GM19043 (cell line): ENCODE results near the gene RBM34.
A peak's percentile ranks its signal among the peaks of the same experiment; 100 is the strongest.

ENCODE experiments used
- ATAC-seq: cut with Tn5 transposase; IDR thresholded peaks from one replicate; pipeline ENCODE4 v1.9.1; 2021; ENCODE audit warnings: low read depth; ENCODE audit not compliant: unreplicated experiment

The RBM34 gene

DNA sequence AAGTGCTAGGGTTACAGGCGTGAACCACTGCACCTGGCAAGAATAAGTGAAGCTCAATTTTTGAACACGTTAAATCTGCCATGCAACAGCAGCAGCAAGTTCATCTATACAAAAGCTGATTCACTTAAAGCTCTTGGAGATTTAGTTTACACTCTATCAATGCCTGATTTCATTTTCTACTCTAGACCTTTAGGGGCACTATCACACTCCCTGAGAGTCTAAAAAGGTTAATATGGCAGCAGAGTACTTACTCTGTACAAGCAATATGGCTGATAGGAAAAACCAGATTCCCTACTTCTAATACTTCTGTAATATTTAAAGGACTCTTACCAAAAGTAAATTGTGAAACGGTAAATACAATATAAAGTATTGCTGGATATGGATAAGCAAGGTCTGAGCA is 4.8 kb downstream of the RBM34 start:
- no peak for ATAC-seq

DNA sequence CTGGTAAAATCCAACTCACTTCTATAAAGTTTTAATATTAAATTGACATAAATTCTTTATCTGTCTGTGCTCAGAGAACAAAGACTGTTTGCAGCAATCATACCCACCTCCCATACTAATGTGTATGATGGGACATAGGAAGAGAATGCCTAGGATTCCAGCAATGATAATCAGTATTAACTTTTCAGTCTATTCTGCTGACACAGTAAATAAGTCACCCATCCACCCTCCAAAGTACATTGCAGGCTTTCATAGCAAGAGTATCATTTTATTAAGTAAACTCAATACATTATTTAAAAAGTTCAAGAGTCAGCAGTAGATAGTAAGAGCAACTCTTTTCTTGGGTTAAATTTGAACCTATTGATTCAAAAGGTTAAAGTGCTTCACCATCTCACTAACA is 8.8 kb downstream of the RBM34 start:
- no peak for ATAC-seq

DNA sequence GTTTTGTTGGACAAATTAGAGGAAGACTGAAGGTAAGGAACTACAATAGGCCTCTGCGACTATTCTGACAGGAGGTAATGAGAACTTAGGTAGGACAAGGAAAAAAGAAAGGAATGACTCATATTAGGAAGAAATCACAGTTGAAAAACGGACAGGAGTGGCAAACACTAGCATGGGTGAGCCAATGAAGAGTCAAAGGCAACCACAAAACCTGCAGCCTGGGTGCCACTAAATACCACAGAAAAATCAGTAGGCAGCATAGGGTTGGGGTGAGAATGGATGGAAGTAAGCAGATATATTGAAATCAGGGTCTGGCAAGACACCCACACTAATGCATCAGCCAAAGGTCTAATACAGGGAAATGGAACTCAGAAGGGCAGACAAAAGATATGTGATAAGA is 10.0 kb downstream of the RBM34 start:
- no peak for ATAC-seq

GRCh38 chr1:235149824-235150223 is 11.2 kb downstream of the RBM34 start:
- no peak for ATAC-seq

GRCh38 chr1:235147269-235147668 is 13.8 kb downstream of the RBM34 start:
- no peak for ATAC-seq

DNA sequence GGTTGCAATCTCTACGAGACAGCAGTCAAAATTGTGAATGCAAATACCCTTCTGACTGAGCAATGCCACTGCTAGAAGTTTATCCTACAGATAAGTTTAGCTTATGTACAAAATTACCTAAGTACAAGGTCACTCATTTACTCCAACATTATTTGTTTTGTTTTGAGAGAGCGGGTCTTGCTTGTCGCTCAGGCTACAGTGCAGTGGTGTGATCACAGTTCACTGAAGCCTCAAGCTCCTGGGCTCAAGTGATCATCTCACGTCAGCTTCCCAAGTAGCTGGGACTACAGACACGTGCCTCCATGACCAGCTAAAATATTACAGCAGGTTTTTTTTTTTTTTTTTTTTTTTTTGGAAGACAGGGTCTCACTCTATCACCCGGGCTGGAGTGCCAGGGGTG is 15.4 kb downstream of the RBM34 start:
- no peak for ATAC-seq

GRCh38 chr1:235142991-235143390 is 18.1 kb downstream of the RBM34 start:
- no peak for ATAC-seq

GRCh38 chr1:235139315-235139714 is 21.7 kb downstream of the RBM34 start:
- ATAC-seq: no peak

DNA sequence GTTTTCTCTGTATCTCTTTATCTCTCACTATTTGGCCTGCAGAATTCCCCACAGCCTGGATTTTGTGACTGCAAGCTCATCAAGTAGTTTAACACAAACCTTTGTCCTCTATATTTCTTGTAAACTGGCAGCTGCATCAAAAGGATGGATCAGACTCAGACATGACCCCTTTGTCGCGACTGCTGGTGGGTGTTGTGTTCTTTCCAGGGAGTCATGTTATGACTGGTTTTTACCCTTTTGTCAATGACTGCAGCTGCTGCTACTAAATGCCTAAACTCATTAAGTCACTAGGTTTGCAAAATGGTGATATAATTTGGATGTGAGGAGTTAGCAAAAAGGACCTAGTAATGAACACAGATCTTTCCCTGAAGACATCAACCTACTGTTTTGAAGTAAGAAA is 22.2 kb downstream of the RBM34 start:
- ATAC-seq: no peak

- ATAC-seq: no peak
Observed at GRCh38 chr1:235136111-235136510, 24.9 kb downstream of the RBM34 start.

DNA sequence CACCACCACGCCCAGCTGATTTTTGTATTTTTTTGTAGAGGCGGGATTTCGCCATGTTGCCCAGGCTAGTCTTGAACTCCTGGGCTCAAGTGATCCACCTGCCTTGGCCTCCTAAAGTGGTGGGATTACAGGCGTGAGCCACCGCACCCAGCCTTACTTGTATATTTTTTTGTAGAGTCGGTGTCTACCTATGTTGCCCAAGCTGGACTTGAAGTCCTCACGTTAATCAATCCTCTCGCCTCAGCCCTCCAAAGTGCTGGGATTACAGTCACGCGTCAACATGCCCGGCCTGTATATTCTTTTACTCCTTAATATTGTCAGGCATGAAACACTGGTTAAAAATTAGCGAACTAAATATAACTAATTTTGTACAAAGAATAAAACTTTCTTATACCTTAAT is 26.9 kb downstream of the RBM34 start:
- ATAC-seq: no peak

- no peak for ATAC-seq
Observed at GRCh38 chr1:235133086-235133485, 28.0 kb downstream of the RBM34 start.

DNA sequence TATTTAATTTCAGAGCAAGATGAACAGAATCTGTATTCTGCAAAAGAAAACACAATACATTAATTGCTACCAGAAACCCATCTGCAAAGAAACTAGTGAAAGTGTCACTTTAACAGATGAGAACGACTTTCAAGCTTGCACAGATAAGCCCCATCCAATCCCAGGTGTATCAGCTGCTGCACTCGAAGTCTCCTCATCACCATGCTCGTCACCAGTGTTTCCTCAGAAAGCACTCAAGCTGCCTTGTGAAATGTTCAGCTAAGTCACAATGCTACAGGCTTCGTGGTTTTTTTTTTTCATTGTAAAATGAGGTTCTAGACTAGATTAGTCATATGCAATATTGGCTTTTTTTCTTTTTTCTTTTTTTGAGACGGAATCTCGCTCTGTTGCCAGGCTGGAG is 29.1 kb downstream of the RBM34 start:
- no peak for ATAC-seq

DNA sequence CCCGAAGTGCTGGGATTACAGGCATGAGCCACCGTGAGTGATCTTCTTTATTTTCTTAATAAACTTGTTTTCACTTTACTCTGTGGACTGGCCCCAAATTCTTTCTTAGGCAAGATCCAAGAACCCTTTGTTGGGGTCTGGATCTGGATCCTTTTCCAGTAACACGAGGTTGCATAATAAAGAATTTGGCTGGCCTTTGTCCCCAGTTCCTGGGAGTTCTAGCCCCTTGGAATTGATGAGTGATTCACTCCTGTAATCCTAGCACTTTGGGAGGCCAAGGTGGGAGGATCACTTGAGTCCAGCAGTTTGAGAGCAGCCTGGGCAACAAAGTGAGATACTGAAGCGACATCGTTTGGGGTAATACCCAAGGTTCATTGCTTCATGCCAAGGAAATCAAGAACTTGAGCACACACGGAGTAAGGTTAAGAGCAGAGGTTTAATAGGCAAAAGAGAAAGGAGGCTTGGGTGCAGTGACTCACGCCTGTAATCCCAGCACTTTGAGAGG is 30.2 kb downstream of the RBM34 start:
- ATAC-seq: no peak

GRCh38 chr1:235129774-235130570 is 31.1 kb downstream of the RBM34 start:
- no peak for ATAC-seq

- ATAC-seq: peak; percentile 92
Observed at GRCh38 chr1:235128456-235129328, 32.4 kb downstream of the RBM34 start, which contains the start of gene TOMM20. TOMM20 (minus strand) TSS chr1:235128837; CDS start chr1:235128715, 122 bp downstream.

GRCh38 chr1:235127732-235128455 is 33.2 kb downstream of the RBM34 start:
- no peak for ATAC-seq

DNA sequence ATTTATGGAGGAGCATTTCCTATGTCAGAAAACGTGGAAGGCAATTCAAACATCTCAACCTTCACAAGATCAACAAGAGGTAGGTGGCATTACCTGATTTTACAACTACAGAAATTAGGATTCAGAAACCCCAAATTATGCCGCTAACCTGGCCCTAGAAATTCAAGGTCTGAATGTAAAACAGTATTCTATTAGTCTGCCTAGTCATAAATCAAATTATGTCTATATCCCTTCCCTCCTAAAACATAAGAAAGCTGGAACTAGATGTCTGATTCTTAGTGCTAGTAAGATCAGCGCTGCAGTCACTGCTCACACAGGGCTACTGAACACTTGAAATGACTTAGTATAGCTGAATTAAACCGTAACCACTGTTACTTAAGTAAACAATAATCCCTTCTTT is 33.8 kb downstream of the RBM34 start:
- ATAC-seq: no peak

GRCh38 chr1:235124665-235125064 is 36.4 kb downstream of the RBM34 start:
- ATAC-seq: no peak

DNA sequence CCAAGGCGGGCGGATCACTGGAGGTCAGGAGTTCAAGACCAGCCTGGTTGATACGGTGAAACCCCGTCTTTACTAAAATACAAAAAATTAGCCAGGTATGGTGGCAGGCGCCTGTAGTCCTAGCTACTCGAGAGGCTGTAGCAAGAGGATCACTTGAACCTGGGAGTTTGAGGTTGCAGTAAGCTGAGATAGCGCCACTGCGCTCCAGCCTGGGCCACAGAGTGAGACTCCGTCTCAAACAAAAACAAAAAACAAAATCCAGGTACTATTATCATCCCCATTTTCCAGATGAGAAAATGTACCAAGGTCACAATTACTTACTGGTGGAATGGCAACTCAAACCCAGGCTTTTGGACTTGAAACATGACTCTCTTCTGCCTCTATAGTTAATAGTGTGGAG is 36.9 kb downstream of the RBM34 start:
- ATAC-seq: no peak

DNA sequence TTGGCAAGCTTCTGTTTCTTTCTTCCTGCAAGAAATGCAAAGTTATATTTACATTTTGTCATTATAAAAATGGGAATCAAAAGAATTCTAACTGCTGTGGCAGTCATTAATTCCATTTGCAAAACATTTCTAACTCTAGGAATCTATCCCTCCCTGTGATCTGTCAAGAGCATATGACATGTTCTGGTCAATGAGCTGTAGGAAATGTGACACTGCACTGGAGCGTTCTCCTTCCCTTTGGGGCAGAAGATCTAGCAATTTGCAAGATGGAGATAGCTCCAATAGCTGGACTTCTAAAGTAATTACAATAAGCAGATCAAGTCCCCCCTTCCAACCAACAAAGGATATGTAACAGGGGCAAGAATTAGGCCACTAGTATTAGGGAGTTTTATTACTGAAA is 38.7 kb downstream of the RBM34 start:
- no peak for ATAC-seq
